ENCODE measurements around the gene NUBP2.

The NUBP2 gene

GRCh38 chr16:1825864-1826690 is 43.3 kb downstream of the NUBP2 start:
- DNase-seq (ENCODE audit: insufficient read length, low spot score) (peak; percentile 58), FAIRE-seq (no peak)
- no peak for TF ChIP-seq CTCF (IDR thresholded peaks at IDR 0.05; ENCODE audit: insufficient read depth, missing control alignments)

DNA sequence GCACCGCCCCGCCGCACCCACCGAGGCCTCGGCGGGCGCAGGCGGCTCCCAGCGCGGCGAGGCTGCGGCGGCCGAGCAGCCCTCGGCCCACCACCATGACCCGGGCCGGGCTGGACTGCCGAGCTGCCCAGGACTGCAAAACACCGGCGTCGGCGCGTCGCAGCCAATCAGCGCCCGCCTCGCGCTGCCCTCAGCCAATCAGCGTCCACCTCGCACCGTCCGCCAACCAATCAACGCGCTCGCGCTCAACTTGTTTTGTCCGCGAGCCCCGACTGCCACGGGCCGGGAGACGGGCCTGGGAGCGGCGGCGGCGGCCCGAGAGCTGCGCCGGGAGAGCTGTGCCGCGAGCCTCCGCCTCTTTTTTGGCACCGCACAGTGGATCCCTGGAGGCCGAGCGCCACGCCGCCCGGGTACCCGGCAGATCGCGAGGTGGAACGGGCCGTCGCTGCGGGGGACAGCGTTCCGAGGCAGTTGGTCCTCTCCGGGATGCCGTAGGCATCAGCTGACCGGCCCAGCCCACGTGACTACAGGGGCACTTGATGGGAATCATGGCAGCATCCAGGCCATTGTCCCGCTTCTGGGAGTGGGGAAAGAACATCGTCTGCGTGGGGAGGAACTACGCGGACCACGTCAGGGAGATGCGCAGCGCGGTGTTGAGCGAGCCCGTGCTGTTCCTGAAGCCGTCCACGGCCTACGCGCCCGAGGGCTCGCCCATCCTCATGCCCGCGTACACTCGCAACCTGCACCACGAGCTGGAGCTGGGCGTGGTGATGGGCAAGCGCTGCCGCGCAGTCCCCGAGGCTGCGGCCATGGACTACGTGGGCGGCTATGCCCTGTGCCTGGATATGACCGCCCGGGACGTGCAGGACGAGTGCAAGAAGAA is 44.2 kb downstream of the NUBP2 start, which contains the start of the genes FAHD1 and HAGH:
Gene FAHD1, plus strand, starts transcription at position 516 of the 883 bp plus-strand sequence. Its CDS starts 33 bp downstream, at position 549.
Gene HAGH, minus strand, starts transcription at position 135 of the 883 bp plus-strand sequence. Its CDS starts 38 bp downstream, at position 97.
- no peak for FAIRE-seq

DNA sequence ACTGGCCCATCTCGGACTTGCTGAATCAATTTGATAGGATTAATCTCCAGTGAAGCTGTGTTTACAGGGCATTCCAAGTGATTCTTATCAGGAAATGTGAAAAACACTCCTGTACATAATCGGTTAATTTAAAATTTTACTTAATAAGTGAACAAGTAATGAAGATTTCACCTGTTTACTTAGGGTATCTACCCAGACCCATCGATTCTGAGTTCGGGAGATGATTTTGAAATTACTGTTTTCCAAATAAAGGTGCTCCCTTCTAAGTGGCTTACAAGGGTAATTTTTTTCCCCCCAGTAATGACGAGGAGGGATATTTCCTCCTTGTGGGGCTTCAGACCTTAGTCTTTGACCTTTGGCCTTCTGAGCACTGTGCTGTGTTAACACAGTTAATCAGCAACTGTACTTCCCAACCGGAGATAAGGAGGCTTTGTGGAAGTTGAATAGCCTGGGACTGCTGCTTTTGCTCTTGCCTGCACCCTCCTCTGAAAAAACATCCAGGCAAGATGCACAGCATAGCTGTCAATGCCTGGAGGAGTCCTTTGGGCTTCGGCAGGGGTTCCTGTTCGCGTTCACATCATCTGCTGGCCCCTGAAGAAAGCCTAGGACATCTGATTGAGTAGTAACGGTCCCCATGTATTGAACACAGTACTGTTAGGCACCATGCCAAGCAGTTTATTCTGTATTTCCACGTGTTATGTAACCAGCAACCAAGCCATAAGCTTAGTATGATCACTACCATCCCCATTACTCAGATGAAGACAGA is 46.1 kb downstream of the NUBP2 start:
- DNase-seq (ENCODE audit: insufficient read length, low spot score) (no peak), FAIRE-seq (no peak)
- no peak for TF ChIP-seq CTCF (IDR thresholded peaks at IDR 0.05; ENCODE audit: insufficient read depth, missing control alignments)

More for the DNA sequence above, 44.2 kb downstream of the NUBP2 start, which contains the start of the genes FAHD1 and HAGH:
- peak; percentile 98 for DNase-seq (ENCODE audit: insufficient read length, low spot score)
- no peak for TF ChIP-seq CTCF (IDR thresholded peaks at IDR 0.05; ENCODE audit: insufficient read depth, missing control alignments)

GRCh38 chr16:1830213-1830612 is 47.5 kb downstream of the NUBP2 start:
- TF ChIP-seq CTCF (IDR thresholded peaks at IDR 0.05; ENCODE audit: insufficient read depth, missing control alignments): no peak
- DNase-seq (ENCODE audit: insufficient read length, low spot score) (no peak), FAIRE-seq (no peak)

GRCh38 chr16:1831186-1832075 is 48.7 kb downstream of the NUBP2 start:
- no peak for DNase-seq (ENCODE audit: insufficient read length, low spot score)
- no peak for TF ChIP-seq CTCF (IDR thresholded peaks at IDR 0.05; ENCODE audit: insufficient read depth, missing control alignments)
- FAIRE-seq: no peak

Measured in D721Med (cell line).